Measurements from ENCODE around the gene FAM222A.

DNA sequence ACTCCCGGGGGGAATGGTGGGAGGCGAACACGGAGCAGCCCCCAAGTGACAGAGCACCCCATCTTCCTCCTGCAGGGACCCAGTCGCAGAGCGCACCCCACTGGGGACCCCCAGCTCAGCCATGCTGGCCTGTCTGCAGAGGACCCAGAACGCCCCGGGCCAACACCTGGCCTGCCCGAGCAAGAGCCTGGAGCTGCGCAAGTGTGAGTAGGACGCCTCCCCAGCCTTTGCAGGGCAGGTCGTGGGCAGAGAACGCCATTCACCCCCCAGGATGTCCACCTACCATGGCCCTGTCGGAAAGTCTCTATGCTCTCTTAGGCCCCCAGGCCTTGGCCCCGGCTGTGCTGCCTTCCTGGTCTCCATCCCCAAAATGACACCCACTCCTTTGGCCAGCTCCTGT lies 30.4 kb downstream of the FAM222A start:
- TF ChIP-seq RAD21 (conservative IDR thresholded peaks at IDR 0.05) (no peak), CTCF (IDR thresholded peaks at IDR 0.05; ENCODE audit: poor library complexity, severe bottlenecking) (no peak), MXI1 (conservative IDR thresholded peaks at IDR 0.05; ENCODE audit: poor library complexity, severe bottlenecking) (no peak), EZH2 (IDR thresholded peaks at IDR 0.05; ENCODE audit: borderline replicate concordance, insufficient read depth, low read length, poor library complexity, severe bottlenecking) (no peak), TAF1 (IDR thresholded peaks at IDR 0.05; ENCODE audit: low read depth) (no peak), EP300 (conservative IDR thresholded peaks at IDR 0.05; ENCODE audit: poor library complexity, severe bottlenecking) (no peak)

All from neural cell (in vitro differentiated cells).